CD1c-positive myeloid dendritic cell (primary cell): ENCODE data around the gene NMRK2.
"Not testable (repeated sequence)": the region's sequence is repeated elsewhere in the genome, so short reads cannot be mapped to it uniquely, and the experiment has no call there.

Experiments used
- DNase-seq: peaks from one replicate; pipeline ENCODE4 v3.0.0-alpha.2; 2016; ENCODE audit errors: extremely low spot score

The NMRK2 gene

GRCh38 chr19:3936506-3937442, 3.9 kb downstream of the NMRK2 start:
- DNase-seq, result no peak

- DNase-seq, result not testable (repeated sequence)
These were observed 5.6 kb downstream of the NMRK2 start for GRCh38 chr19:3938300-3938950.

GRCh38 chr19:3942790-3943409, 10.0 kb downstream of the NMRK2 start:
- DNase-seq, result no peak

- no peak for DNase-seq
These were observed 11.3 kb downstream of the NMRK2 start for GRCh38 chr19:3944018-3944721.

GRCh38 chr19:3945838-3946237, 13.0 kb downstream of the NMRK2 start:
- DNase-seq, result no peak

- not testable (repeated sequence) for DNase-seq
These were observed 14.6 kb downstream of the NMRK2 start for GRCh38 chr19:3947316-3947933.

GRCh38 chr19:3949294-3949693, 16.4 kb downstream of the NMRK2 start:
- DNase-seq, result no peak

GRCh38 chr19:3949997-3950859, 17.4 kb downstream of the NMRK2 start:
- no peak for DNase-seq

- DNase-seq, result no peak
These were observed 18.3 kb downstream of the NMRK2 start for GRCh38 chr19:3950871-3951861.

- DNase-seq, result not testable (repeated sequence)
These were observed 19.9 kb downstream of the NMRK2 start for GRCh38 chr19:3952755-3953276.

- no peak for DNase-seq
These were observed 21.2 kb downstream of the NMRK2 start for GRCh38 chr19:3954107-3954506.

- not testable (repeated sequence) for DNase-seq
These were observed 22.4 kb downstream of the NMRK2 start for GRCh38 chr19:3955276-3955675.

- DNase-seq, result no peak
These were observed 22.8 kb downstream of the NMRK2 start for GRCh38 chr19:3955688-3956087.

GRCh38 chr19:3958836-3959765, 26.2 kb downstream of the NMRK2 start:
- no peak for DNase-seq

GRCh38 chr19:3959766-3960131, 26.9 kb downstream of the NMRK2 start:
- DNase-seq, result no peak

GRCh38 chr19:3961007-3961406, 28.1 kb downstream of the NMRK2 start:
- no peak for DNase-seq

- no peak for DNase-seq
These were observed 30.8 kb downstream of the NMRK2 start for GRCh38 chr19:3963458-3964255.
